HG03432 (cell line): ENCODE data around the gene GNG7.
"Not testable (repeated sequence)": the region's sequence is repeated elsewhere in the genome, so short reads cannot be mapped to it uniquely, and the experiment has no call there.

Source experiments
- ATAC-seq: cut with Tn5 transposase; IDR thresholded peaks from one replicate; pipeline ENCODE4 v1.9.1; 2021; ENCODE audit warnings: mild to moderate bottlenecking, moderate library complexity; ENCODE audit not compliant: unreplicated experiment

Gene GNG7

DNA sequence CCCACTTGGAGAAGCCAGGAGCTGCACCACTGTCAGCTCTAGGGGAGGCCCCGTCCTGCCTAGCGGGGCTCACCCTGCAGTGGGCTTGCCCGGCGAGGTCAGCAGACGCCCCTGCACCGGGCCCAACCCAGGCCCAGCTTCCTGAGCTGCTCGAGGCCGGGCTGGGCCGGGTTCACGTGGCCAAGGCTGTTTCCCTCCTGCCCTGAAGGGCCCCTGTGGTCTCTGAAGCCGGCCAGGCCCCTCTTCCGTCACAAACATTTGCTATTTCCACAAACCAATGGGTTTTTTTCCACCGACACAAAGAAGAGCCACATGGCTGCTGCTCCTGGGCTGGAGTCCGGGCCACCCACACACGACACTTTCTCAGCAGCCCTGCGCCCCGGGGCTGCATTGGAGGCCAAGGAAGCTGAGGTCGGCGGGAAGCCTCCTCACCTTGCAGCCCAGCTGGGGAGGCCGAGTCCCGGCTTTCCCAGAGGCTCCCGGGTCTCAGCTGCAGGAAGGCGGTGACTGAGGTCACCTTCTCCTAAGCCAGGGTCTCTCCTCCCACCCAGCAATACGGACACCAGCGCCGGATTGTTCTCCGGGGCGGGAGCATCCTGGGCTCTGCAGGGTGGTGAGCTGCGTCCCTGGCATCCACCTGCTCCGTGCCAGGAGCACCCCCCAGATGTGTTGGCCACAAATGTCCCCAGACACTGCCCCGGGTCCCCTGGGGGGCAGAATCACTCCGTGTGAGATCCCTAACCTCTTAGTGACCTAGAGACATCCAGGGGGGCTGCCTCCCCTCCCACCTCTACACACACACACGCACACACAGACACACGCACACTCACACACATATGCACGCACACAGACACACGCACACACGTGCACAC, 146.0 kb downstream of the GNG7 start:
- ATAC-seq, result no peak

DNA sequence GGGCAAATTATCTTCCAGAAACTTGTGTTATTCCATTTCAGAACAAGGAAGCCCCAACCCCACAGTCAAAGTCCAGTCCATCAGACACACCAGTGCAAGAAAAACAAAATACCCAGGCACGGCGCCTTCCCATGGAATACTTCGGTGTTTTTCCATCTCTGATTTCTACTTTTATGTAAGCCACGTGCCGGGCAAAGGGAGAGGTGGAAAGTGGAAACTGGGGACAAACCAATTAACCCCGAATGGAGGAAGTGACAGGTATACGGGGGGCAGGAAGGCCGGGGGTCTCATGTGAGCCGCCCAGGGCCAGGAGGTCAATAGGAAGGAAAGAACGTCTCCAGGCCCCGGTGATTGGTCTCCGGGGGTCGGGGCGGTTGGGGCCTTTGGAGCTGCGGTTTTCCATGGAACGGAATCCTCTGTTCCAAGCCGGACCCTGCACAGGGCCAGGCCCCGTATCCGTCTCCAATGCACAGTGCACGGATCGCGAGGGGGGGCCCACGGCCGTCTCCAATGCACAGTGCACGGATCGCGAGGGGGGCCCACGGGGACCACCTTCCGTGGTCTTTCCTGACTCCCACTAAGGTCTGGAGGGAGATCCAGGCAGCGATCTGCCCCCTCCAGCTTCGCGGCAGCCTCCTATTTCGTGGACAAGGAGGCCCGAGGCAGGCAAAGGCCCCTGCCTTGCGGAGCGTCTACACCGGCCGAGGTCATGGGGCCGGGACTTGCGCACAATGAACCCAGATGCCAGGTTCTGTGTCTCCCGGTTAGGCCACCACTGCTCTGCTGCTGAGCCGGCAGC, 146.9 kb downstream of the GNG7 start:
- ATAC-seq, result no peak

DNA sequence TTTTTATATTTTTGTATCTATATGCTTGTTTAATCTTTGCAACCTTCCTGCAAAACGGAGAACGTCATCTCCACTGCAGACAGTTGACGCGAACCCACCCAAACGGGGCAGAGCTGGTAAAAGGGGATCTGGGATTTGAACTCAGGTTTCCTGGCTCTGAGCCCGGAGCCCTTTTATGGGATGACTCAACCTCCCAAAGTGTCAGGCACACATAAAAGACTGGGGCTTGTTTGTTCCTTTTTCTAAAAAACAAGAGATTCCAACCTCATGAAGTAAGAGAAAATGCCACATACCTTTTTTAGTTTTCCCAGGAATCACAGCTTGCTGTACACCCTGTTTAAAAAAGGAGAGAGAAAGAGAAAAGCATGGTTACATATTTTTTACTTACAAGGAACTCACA, 147.6 kb downstream of the GNG7 start:
- ATAC-seq, result no peak

DNA sequence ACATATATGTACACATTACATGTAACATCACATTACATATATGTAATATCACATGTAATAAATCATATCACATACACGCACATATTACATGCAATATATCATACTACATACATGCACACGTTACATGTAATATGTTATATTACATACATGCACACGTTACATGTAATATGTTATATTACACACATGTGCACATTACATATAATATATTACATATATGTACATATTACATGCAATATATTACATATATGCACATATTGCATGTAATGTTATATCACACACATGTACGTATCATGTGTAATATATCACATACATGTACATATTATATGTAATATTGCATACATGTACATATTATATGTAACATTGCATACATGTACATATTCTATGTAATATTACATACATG, 149.0 kb downstream of the GNG7 start:
- ATAC-seq, result no peak

DNA sequence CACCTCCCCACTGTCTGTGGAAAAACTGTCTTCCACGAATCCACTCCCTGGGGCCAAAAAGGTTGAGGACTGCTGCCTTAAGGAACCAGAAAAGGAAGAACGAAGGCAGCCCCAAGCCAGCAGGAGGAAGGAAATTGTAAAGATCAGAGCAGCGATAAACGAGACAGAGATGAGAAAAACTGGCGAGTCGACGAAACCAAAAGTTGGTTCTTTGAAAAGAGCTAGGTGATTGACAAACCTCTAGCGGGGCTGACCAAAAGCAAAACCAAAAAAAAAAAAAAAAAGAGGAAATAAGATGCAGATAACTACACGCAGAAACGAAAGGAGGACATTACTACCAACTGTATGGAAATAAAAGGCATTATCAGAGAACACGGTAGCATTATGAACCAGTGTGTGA, 149.6 kb downstream of the GNG7 start:
- peak; percentile 62 for ATAC-seq

DNA sequence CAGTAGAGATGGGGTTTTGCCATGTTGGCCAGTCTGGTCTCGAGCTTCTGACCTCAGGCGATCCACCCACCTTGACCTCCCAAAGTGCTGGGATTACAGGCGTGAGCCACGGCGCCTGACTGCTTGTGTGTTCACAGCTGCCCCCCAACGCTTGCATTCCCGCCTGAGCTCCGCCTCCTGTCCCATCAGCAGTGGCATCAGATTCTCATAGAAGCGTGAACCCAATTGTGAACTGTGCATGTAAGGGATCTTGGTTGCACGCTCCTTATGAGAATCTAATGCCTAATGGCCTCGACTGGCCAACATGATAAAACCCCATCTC, 150.7 kb downstream of the GNG7 start:
- no peak for ATAC-seq

DNA sequence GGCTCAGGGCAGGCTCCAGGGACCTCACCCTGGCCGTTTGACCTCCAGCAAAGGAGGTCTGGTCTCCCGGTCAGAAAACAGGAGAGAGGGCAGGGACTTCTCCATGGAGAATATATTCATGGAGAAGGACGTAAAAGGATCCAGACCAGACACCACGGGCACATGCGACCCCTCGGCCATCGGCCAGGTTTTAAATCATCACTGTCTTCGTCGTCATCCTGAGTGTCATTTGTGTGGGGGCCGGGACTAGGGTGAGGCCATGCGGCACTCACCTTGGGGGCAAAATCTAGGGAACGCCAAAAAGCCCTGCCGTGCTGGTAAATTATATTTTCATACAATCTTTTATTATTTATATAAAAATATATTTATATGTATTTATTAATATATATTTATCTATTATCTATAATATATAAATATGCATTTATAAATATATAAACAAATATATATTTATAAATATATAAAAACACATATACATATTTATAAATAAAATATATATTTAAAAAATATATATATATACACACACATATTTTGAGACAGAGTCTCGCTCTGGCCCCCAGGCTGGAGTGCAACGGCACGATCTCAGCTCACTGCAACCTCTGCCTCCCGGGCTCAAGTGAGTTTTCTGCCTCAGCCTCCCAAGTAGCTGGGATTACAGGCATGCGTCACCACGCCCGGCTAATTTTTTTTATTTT, 151.2 kb downstream of the GNG7 start:
- no peak for ATAC-seq

DNA sequence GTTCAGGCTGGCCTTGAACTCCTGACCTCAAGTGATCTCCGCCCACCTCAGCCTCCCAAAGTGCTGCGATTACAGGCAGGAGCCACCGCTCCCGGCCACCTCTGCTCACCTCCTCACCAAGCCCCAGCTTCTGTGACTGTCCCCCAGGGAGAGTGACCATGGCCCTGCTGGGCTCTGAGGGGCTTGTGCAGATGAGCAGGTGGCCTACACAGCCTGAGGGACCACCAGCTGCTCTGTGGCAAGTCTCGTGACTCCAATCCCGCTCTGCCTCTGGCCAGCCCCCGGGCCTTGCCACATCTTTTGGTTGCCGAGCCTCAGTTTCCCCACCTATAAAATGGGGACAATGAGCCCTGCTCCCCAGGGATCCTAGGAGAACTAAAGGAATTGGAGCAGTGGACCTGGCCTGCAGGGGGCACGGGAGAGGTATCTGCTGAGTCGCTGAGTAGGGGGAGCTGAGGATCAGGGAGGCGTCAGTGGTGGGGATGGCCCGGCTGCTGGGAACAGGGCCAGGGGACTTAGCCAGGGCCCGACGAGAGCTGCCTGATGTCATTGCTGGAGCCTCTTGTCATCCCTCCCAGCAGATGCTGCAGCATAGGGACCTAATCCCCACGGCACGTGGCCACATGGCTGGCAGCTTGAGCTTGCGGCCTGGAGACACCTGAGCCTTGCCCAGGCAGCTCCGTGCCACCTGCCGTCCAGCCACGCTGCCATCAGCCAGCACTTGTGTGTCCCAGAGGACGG, 151.9 kb downstream of the GNG7 start:
- ATAC-seq, result no peak

DNA sequence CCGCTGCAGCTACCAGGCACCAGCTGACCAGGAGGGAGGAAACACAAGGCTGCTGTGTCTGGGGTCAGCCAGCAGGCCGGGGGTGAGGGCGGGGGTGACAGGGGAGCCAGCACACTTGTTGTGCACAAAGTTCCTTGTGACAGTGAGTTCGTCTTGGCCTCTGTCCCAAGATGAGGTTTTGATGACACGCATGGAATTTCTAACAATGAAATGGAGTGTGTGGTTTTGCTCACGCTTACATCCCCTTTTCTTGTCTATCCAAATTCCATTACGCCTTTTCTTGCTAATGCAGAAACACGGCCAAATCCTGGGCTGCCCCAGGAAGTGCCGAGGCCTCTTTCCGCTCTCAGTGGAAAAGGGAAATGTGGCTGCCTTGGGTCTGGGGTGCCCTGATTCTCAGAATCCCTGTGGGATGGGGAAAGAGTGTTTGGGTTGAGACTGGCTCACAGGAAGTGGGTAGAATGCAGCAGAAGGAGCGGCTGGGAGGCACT, 152.7 kb downstream of the GNG7 start:
- ATAC-seq, result no peak

DNA sequence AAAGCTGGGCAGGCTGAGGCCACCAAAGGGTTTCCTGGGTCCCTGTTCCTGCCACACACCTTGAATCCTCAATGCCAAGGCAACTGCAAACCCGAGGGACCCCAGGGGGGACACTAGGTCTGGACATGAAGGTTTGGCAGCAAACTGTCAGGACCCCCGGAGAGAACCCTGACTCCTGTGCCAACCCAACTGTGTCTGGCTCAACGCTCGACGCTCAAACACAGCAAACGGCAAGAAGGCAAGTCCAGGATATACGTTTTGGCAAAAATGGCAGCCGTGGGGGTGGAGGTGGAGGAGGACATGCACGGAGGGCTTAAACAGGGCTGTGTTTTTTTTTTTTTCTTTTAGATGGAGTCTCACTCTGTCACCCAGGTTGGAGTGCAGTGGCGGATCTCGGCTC, 153.5 kb downstream of the GNG7 start:
- ATAC-seq, result no peak

DNA sequence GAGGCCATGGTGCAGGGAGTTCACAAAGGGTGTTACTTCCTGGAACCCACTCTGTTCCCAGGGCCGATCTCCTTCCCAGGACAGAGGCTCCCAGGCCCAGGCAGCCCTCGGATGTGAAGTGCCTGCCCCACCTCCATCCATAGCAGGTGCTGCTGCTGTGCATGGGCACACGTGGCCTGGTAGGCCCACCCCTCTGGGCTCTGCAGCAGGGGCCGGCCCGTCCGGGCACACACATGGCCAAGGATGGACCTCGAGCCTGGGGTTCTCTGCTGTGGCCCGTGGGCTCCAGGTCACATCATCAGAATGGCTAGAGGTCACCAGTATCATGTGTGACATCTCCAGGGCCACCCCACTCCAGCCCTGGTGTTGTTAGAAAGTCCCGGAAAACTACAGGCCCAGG, 154.8 kb downstream of the GNG7 start:
- ATAC-seq, result no peak

DNA sequence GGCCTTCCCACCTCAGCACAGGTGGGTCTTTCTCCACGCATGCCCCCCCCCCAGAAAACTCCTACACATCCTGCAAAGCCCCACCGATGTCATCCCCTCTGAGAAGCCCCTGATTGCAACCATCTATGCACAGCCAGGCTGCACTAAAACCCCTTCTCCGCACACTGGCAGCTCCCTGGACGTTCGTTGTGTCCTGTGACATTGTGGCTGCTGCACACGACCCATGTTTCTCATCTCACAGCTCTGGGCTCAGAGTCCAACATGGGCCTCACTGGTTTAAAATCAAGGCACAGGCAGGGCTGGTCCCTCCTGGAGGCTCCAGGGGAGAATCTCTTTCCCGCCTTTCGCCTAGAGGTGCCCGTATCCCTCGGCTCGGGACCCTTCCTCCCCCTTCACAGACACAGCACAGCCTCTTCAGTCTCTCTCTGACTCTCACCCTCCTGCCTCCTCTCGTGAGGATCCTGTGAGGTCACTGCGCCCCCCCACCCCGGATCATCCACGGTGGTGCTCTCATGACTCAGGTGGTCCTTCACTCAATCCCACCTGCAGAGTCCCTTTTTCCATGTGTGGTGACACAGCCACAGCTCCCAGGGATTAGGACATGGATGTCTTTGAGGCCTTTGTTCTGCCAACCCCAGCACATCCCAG, 155.3 kb downstream of the GNG7 start:
- no peak for ATAC-seq

DNA sequence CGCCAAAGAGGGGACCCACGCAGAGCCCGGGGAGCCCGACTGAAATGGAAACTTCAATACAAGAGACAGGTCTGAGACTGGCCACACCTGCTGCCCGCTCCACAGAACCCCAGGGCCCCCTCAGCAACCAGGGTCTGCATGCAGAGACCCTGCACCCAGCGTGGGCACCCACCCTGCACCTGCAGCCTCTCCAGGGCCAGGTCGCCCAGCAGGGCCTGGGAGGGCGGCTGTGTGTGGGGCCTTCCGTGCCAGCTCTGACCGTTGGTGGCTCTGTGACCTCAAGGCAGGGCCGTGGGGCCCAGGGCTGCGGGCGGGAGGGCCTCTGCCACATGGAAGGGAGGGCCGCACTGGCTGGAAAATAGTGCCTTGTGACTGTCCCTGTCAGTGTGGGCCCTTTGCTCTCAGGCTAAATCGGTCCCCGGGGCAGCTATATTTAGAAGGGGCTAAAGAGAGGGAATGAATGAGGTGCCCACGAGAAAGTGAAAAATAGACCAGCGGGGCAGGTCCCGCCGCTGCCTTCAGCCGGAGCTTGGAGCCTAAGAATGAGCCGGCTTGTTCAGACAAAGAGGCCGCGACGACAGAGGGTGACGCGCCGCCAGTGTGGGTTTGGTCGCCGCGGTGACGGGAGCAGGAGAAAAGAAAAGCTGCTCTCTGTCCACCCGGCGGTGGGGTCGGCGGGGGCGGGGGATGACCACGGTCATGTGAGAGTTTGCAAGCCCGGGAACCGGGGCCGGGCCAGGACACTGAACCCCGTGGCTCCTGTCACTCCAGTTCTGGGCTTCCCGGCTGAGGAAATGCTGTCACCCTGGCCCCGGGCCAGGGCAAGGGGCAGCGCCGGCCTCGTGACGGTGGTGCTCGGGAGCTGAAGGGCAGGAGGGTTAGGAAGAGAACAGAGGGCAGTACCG, 156.1 kb downstream of the GNG7 start:
- no peak for ATAC-seq

DNA sequence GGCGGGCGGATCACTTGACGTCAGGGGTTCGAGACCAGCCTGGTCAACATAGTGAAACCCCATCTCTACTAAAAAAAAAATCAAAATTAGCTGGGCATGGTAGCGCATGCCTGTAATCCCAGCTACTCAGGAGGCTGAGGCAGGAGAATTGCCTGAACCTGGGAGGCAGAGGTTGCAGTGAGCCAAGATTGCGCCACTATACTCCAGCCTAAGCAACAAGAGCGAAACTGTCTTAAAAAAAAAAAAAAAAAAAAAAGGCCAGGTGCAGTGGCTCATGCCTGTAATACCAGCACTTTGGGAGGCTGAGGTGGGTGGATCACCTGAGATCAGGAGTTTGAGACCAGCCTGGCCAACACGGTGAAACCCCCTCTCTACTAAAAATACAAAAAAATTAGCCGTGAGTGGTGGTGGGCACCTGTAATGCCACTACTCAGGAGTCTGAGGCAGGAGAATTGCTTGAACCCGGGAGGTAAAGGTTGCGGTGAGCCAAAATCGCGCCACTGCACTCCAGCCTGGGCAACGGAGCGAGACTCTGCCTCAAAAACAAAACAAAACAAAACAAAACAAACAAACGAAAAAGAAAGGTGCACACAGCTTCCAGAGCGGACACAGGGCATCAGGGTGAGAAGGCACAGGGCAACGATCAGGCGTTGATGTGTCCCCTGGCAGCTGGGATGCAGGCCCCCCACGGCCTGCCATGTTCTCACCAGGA, 156.9 kb downstream of the GNG7 start:
- not testable (repeated sequence) for ATAC-seq

DNA sequence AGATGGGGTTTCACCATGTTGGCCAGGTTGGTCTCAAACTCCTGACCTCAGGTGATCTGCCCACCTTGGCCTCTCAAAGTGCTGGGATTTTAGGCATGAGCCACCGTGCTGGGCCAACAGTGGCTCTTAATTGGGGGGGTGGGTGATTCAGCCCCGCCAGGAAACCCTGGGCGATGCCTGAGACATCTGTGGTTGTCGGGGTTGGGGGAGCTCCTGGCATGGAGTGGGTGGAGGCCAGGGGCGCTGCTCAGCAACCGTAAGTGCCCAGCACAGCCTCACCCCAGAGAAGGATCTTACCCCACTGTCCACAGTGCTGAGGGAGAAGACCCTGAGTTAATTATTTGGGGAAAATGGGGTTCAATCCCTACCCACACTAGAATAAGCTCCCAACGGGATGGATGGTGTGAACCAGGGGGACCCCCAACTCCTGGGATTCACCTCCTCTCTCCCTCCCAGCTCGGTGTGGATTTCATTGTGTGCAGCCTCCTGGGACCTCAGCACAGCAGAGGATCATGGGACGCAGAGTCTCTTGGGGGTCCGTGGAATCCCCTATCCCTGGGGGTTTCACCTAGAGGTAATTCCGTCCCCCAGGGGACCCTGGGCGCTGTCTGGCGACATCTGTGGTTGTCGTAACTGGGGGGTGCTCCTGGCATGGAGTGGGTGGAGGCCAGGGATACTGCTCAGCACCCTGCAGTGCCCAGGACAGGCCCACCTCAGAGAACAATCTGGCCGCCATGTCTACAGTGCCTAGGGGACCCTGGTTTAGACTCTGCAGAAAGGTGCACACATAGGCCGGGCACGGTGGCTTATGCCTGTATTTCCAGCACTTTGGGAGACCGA, 157.7 kb downstream of the GNG7 start:
- no peak for ATAC-seq

DNA sequence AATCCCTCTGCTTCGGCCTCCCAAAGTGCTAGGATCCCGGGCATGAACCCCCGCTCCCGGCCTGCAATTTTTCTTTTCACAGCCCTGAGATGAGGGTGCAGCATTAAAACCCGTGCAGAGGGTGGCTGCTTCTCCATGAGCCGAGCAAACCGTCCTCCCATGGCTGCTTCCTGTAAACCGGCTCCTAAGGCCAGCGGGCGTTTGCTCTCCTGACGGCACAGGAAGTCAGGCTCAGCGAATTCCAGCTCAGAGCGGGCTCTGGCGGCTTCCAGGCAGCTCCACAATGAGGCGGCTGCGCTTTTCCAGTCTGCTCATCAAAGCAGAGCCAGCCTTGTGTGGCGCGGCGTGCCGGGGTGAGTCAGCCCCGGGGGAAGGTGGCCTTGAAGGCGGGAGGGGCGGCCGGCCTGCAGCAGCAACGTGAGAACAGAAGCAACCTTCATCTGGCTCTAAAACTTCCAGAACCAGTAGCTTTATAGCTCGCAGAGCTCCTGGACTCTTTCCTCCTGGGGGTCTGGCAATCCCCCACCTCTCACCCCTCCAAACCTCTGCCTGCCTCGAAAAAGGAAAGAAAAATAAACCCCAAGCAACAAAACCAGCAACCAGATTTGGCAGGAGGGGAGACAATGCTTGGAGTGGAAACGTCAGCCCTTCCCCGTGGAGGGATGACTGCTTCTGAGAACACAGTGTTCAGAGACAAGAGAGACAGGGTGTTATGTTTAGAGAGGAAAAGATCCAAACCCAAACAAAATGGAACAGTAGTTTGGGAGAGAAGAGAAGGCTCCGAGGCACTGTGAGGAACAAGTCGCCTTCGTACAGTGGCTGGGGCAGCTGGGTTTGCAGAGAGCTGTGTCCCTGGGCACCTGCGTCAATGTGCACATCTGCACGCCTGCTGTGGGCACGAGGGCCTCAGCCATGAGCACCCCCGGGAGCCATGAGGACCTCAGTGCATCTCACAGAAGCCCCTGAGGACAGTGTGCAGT, 158.7 kb downstream of the GNG7 start:
- peak; percentile 48 for ATAC-seq

DNA sequence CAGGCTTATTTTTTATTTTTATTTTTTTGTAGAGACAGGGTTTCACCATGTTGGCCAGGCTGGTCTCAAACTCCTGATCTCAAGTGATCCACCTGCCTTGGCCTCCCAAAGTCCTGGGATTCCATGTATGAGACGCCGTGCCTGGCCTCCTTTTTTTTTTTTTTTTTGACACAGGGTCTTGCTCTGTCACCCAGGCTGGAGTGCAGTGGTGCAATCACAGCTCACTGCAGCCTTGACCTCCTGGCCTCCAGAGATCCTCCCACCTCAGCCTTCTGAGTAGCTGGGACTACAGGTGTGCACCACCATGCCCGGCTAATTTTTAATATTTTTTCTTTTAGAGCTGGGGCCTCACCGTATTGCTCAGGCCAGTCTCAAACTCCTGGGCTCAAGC, 159.4 kb downstream of the GNG7 start:
- ATAC-seq, result not testable (repeated sequence)
